B cell (primary cell): ENCODE data around the gene ARHGEF33. TPM values are rescaled to one million over a fixed set of nuclear protein-coding genes. Genes with fewer than 3 reads are reported as not detected.

Source experiments
- ATAC-seq: fragments of 200-7000 bp; cut with Tn5 transposase; one replicate; pipeline ENCODE4 v1.10.0; 2021; ENCODE audit warnings: low read depth, mild to moderate bottlenecking, moderate number of reproducible peaks, moderate library complexity
- CTCF ChIA-PET: fragments of 350-600 bp; sonication (Branson Sonifier 250); formaldehyde crosslinking; loops from one replicate; lab custom pipeline; 2021; ENCODE audit warnings: antibody characterized with exemption, inconsistent platforms; lab: Charles Lee
- POLR2A ChIA-PET: fragments of 350-600 bp; sonication (Branson Sonifier 250); formaldehyde crosslinking; loops from one replicate; lab custom pipeline; 2021; ENCODE audit warnings: antibody characterized with exemption; lab: Charles Lee
- DNase-seq: peaks from one replicate; pipeline ENCODE4 v3.0.0; 2013
- H2AFZ ChIP-seq: 2 replicates; pipeline ENCODE4 v1.6.1; 2012; ENCODE audit warnings: mild to moderate bottlenecking, low read depth, low read length; ENCODE audit not compliant: insufficient read depth, poor library complexity, severe bottlenecking
- H3K27ac ChIP-seq, 2 donors: 1 replicate in 1 of 2; 2 replicates in 1 of 2; pipeline ENCODE4 v1.5.1; 2012 to 2013; ENCODE audit warnings: low read length in 2 of 2, mild to moderate bottlenecking in 2 of 2, moderate library complexity in 1 of 2
- H3K27me3 ChIP-seq, 4 experiments: fragments of 200-600 bp in 1 of 4; sonication (generic) in 1 of 4; replicated peaks in 1 of 4; 1 replicate in 2 of 4; 2 replicates in 2 of 4; pipeline versions ENCODE4 v1.6.1 to v1.7.0; 2013 to 2016; ENCODE audit warnings: low read length in 3 of 4, mild to moderate bottlenecking in 2 of 4, mixed read lengths in 1 of 4, moderate library complexity in 1 of 4; ENCODE audit not compliant: insufficient read depth in 4 of 4, control insufficient read depth in 3 of 4; ENCODE audit errors: control extremely low read depth in 1 of 4
- H3K36me3 ChIP-seq, 2 experiments: replicated peaks in 1 of 2; 1 replicate in 1 of 2; 2 replicates in 1 of 2; pipeline versions ENCODE4 v1.6.1 to v1.7.1; 2013; ENCODE audit warnings: low read length in 1 of 2; ENCODE audit not compliant: insufficient read depth in 2 of 2, control insufficient read depth in 1 of 2; ENCODE audit errors: control extremely low read depth in 1 of 2, extremely low read depth in 1 of 2
- H3K4me1 ChIP-seq, 2 donors: fragments of 200-600 bp in 1 of 2; sonication (generic) in 1 of 2; 1 replicate in 1 of 2; 2 replicates in 1 of 2; pipeline versions ENCODE4 v1.5.1 to v1.6.1; 2013 to 2017; ENCODE audit warnings: low read length in 2 of 2; ENCODE audit not compliant: control insufficient read depth in 2 of 2, insufficient read depth in 2 of 2
- H3K4me2 ChIP-seq: replicated peaks from 2 replicates; pipeline ENCODE3; 2012; ENCODE audit warnings: mild to moderate bottlenecking, low read depth, low read length; ENCODE audit not compliant: poor library complexity, severe bottlenecking
- H3K4me3 ChIP-seq, 5 experiments: fragments of 200-600 bp in 1 of 5; sonication (generic) in 1 of 5; 1 replicate in 3 of 5; 2 replicates in 2 of 5; pipeline versions ENCODE4 v1.5.1 to v1.7.0; 2011 to 2016; ENCODE audit warnings: low read length in 4 of 5, mild to moderate bottlenecking in 4 of 5, low read depth in 2 of 5, control low read depth in 1 of 5, moderate library complexity in 1 of 5; ENCODE audit not compliant: insufficient read depth in 1 of 5; ENCODE audit errors: control extremely low read depth in 1 of 5, extremely low read depth in 1 of 5
- H3K79me2 ChIP-seq: fragments of 200-600 bp; sonication (generic); one replicate; pipeline ENCODE4 v1.6.0; 2016; ENCODE audit warnings: low read length; ENCODE audit not compliant: control insufficient read depth, insufficient read depth
- H3K9ac ChIP-seq: fragments of 200-600 bp; sonication (generic); 2 replicates; pipeline ENCODE4 v1.6.1; 2017; ENCODE audit warnings: mild to moderate bottlenecking, low read length, moderate library complexity
- H3K9me3 ChIP-seq, 3 donors: one replicate each; pipeline versions ENCODE4 v1.6.1 to v1.7.1; 2013; ENCODE audit warnings: low read length in 2 of 3; ENCODE audit not compliant: control insufficient read depth in 2 of 3, insufficient read depth in 1 of 3; ENCODE audit errors: control extremely low read depth in 1 of 3
- H4K20me1 ChIP-seq: 2 replicates; pipeline ENCODE4 v1.6.0; 2012; ENCODE audit warnings: mild to moderate bottlenecking, low read length; ENCODE audit not compliant: insufficient read depth, control insufficient read depth, poor library complexity, severe bottlenecking
- H3K27ac Mint-ChIP-seq: one replicate; pipeline ENCODE4 v1.8.0; 2021; ENCODE audit warnings: mixed read lengths
- H3K27me3 Mint-ChIP-seq: one replicate; pipeline ENCODE4 v1.8.0; 2021; ENCODE audit warnings: mixed read lengths
- H3K4me1 Mint-ChIP-seq: one replicate; pipeline ENCODE4 v1.8.0; 2021; ENCODE audit warnings: mixed read lengths
- H3K4me3 Mint-ChIP-seq: one replicate; pipeline ENCODE4 v1.8.0; 2021; ENCODE audit warnings: mixed read lengths
- H3K9me3 Mint-ChIP-seq: one replicate; pipeline ENCODE4 v1.8.0; 2022; ENCODE audit warnings: mixed read lengths; ENCODE audit not compliant: insufficient read depth
- CTCF ChIP-seq: fragments of 200-600 bp; IDR thresholded peaks from one replicate; pipeline ENCODE4 v1.8.0; 2022; ENCODE audit warnings: antibody characterized with exemption, mild to moderate bottlenecking
- EZH2 ChIP-seq: IDR thresholded peaks from 2 replicates; pipeline ENCODE4 v1.6.1; 2012; ENCODE audit warnings: borderline replicate concordance, low read depth, mild to moderate bottlenecking, moderate library complexity, low read length; ENCODE audit not compliant: insufficient read depth, poor library complexity, severe bottlenecking
- WGBS: methylation state at CpG from one replicate; pipeline ENCODE4 v1.1.5; 2013; ENCODE audit warnings: missing lambda C conversion rate; ENCODE audit not compliant: insufficient coverage; 5-methylcytosine and 5-hydroxymethylcytosine counted together
- intact Hi-C: fragments of 100-400 bp; cut with micrococcal nuclease; formaldehyde crosslinking; loops from one replicate; pipeline ENCODE4 v1.10.0; 2022
- polyA plus RNA-seq: library from polyadenylated mRNA; depleted of rRNA; stranded (reverse); fragments of >200 nt; gene quantifications from 2 replicates; pipeline ENCODE4 v1.2.3, GENCODE V29; 2012
- total RNA-seq, 2 donors: library from RNA; stranded (reverse); fragments of 120-200 nt in 1 of 2; gene quantifications; 1 replicate in 1 of 2; 2 replicates in 1 of 2; pipeline versions ENCODE4 v1.2.3 to v1.2.4, GENCODE V29; 2013 to 2022

The ARHGEF33 gene
- total and polyA plus RNA-seq, 2 donors (not counting 1 experiment from before 2014, with no cell fraction given), result 0.04 to 0.20 TPM

GRCh38 chr2:38978908-38979307 is 89.2 kb downstream of the ARHGEF33 start:
- H3K9me3 Mint-ChIP-seq, result no peaks in the 10 kb centered on the region
- ATAC-seq, result no peak
- H2AFZ ChIP-seq, result no peak overlapping the region
- ChIA-PET CTCF (interaction anchor here (0.8 kb wide), 1 partner anchor 251 kb away, joined by 3 read pairs; no protein-coding TSS in a partner anchor), POLR2A (no interaction called here)
- H3K27ac Mint-ChIP-seq, result no peak overlapping the region
- H3K27me3 Mint-ChIP-seq, result no peaks in the 10 kb centered on the region
- no peak overlapping the region for H3K4me3 Mint-ChIP-seq
- H3K9me3 ChIP-seq, result no peaks in the 10 kb centered on the region
- H3K4me3 ChIP-seq, result no peak overlapping the region
- no peaks in the 10 kb centered on the region for H3K27me3 ChIP-seq
- H3K4me2 ChIP-seq, result no peak overlapping the region
- no peaks in the 10 kb centered on the region for H3K4me1 ChIP-seq
- no peak for TF ChIP-seq EZH2
- no peak for TF ChIP-seq CTCF
- peaks cover 3 to 7% of the 10 kb centered on the region in 2 experiments for H3K36me3 ChIP-seq
- no peak for DNase-seq
- H3K9ac ChIP-seq, result no peak overlapping the region
- H3K4me1 Mint-ChIP-seq, result no peaks in the 10 kb centered on the region
- intact Hi-C loops, result no loop called here
- WGBS, result 100% methylated on average over 3 of the region's 3 CpGs
- H3K27ac ChIP-seq, result no peak overlapping the region
- no peaks in the 10 kb centered on the region for H4K20me1 ChIP-seq
- no peaks in the 10 kb centered on the region for H3K79me2 ChIP-seq

DNA sequence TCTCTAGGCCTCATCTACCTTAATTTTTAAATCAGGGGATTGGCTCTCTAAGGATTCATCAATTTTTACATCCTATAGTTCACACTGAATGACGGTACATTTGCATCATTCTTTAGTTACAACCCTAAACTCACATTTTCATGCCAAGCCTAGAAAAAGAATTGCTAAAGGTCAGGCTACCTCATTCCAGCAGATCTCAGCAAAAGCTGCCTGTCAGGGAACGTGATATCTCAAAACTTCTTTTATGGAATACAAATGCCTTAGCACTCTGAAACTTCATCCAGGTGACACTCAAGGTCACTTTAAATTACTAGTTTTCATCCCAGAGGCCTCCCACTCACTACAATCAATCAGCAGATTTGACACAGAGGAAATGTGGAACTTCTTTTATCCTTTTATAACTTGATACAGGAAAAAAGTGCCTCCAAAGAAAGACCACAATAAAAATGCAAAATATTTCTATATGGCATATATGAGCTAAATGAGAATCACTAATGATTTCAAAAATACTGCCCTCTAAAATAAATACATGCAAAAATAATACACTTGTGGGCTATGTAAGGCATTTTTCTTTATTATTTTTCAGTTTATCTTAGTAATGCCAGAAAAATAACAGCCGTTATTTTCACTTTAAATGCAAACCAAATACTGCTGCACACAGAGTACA is 91.5 kb downstream of the ARHGEF33 start:
- Histone ChIP-seq H4K20me1 (no peaks in the 10 kb centered on the region), H3K4me3 (no peak overlapping the region), H2AFZ (no peak overlapping the region), H3K27me3 (no peaks in the 10 kb centered on the region), H3K36me3 (peaks cover 8 to 25% of the 10 kb centered on the region in 2 experiments), H3K9me3 (no peaks in the 10 kb centered on the region), H3K4me2 (no peak overlapping the region), H3K9ac (no peak overlapping the region), H3K27ac (no peak overlapping the region), H3K4me1 (no peaks in the 10 kb centered on the region), H3K79me2 (no peaks in the 10 kb centered on the region)
- H3K27me3 Mint-ChIP-seq, result no peaks in the 10 kb centered on the region
- ChIA-PET CTCF (interaction anchor here (1.7 kb wide), 1 partner anchor 248 kb away, joined by 3 read pairs; no protein-coding TSS in a partner anchor), POLR2A (no interaction called here)
- DNase-seq (no peak), ATAC-seq (no peak)
- no peaks in the 10 kb centered on the region for H3K4me1 Mint-ChIP-seq
- no peak overlapping the region for H3K4me3 Mint-ChIP-seq
- H3K9me3 Mint-ChIP-seq, result no peaks in the 10 kb centered on the region
- intact Hi-C loops, result no loop called here
- H3K27ac Mint-ChIP-seq, result no peak overlapping the region
- no peak for TF ChIP-seq EZH2
- no peak for TF ChIP-seq CTCF
- WGBS, result 95% methylated on average over 2 of the region's 3 CpGs
